HEK293T (cell line): ENCODE results near the gene SYNPO2L.
A peak's percentile ranks its signal among the peaks of the same experiment; 100 is the strongest.

ENCODE experiments used
- CTCF ChIA-PET: fragments of 350-600 bp; formaldehyde crosslinking; extraction: SDS; loops from one replicate; lab custom pipeline; 2021; ENCODE audit warnings: antibody characterized with exemption, inconsistent platforms; lab: Yijun Ruan, JAX
- POLR2A ChIA-PET: fragments of 350-600 bp; formaldehyde crosslinking; extraction: SDS; loops from one replicate; lab custom pipeline; 2020; ENCODE audit warnings: antibody characterized with exemption, inconsistent platforms; lab: Yijun Ruan, JAX
- DNase-seq: peaks from one replicate; pipeline ENCODE4 v3.0.0; 2012; ENCODE audit warnings: mixed read lengths; ENCODE audit errors: extremely low spot score
- ARNT ChIP-seq: fragments of 450-650 bp; IDR thresholded peaks from 2 replicates; pipeline ENCODE4 v1.6.1; 2017; ENCODE audit warnings: mild to moderate bottlenecking
- BHLHE40 ChIP-seq: fragments of 450-650 bp; IDR thresholded peaks from 2 replicates; pipeline ENCODE4 v1.6.1; 2016; ENCODE audit warnings: mild to moderate bottlenecking, moderate library complexity, borderline replicate concordance
- CTBP1 ChIP-seq: fragments of 450-650 bp; IDR thresholded peaks from 2 replicates; pipeline ENCODE4 v1.6.1; 2016; ENCODE audit warnings: borderline replicate concordance
- ELF4 ChIP-seq: fragments of 450-650 bp; IDR thresholded peaks from 2 replicates; pipeline ENCODE4 v1.6.1; 2017; ENCODE audit warnings: antibody characterized with exemption
- FOXA1 ChIP-seq: fragments of 450-650 bp; IDR thresholded peaks from 2 replicates; pipeline ENCODE4 v1.6.1; 2016; ENCODE audit warnings: mild to moderate bottlenecking
- FOXK2 ChIP-seq: fragments of 450-650 bp; IDR thresholded peaks from 2 replicates; pipeline ENCODE4 v1.6.1; 2016; ENCODE audit warnings: mild to moderate bottlenecking
- FOXM1 ChIP-seq: fragments of 450-650 bp; IDR thresholded peaks from 2 replicates; pipeline ENCODE4 v1.6.1; 2017; ENCODE audit warnings: mild to moderate bottlenecking, borderline replicate concordance
- HDGF ChIP-seq: fragments of 450-650 bp; IDR thresholded peaks from 2 replicates; pipeline ENCODE4 v1.6.1; 2017; ENCODE audit warnings: antibody characterized with exemption, borderline replicate concordance
- L3MBTL2 ChIP-seq: fragments of 450-650 bp; conservative IDR thresholded peaks from 2 replicates; pipeline ENCODE4 v1.6.1; 2016; ENCODE audit warnings: mild to moderate bottlenecking
- LEF1 ChIP-seq: fragments of 450-650 bp; IDR thresholded peaks from 2 replicates; pipeline ENCODE4 v1.6.1; 2017; ENCODE audit warnings: mild to moderate bottlenecking, borderline replicate concordance
- NFRKB ChIP-seq: fragments of 450-650 bp; IDR thresholded peaks from 2 replicates; pipeline ENCODE4 v1.6.1; 2016; ENCODE audit warnings: mild to moderate bottlenecking, moderate library complexity
- SP1 ChIP-seq: fragments of 450-650 bp; IDR thresholded peaks from 2 replicates; pipeline ENCODE4 v1.6.1; 2017
- SUZ12 ChIP-seq: fragments of 450-650 bp; IDR thresholded peaks from 2 replicates; pipeline ENCODE4 v1.6.1; 2016; ENCODE audit warnings: mild to moderate bottlenecking
- TARDBP ChIP-seq: fragments of 450-650 bp; IDR thresholded peaks from 2 replicates; pipeline ENCODE4 v1.6.1; 2016
- ZNF384 ChIP-seq: fragments of 450-650 bp; IDR thresholded peaks from 2 replicates; pipeline ENCODE4 v1.6.1; 2016
- TF ChIP-seq, protein P1 (sequence below): fragments of 450-650 bp; IDR thresholded peaks from 2 replicates; pipeline ENCODE4 v1.6.1; 2016

The SYNPO2L gene

DNA sequence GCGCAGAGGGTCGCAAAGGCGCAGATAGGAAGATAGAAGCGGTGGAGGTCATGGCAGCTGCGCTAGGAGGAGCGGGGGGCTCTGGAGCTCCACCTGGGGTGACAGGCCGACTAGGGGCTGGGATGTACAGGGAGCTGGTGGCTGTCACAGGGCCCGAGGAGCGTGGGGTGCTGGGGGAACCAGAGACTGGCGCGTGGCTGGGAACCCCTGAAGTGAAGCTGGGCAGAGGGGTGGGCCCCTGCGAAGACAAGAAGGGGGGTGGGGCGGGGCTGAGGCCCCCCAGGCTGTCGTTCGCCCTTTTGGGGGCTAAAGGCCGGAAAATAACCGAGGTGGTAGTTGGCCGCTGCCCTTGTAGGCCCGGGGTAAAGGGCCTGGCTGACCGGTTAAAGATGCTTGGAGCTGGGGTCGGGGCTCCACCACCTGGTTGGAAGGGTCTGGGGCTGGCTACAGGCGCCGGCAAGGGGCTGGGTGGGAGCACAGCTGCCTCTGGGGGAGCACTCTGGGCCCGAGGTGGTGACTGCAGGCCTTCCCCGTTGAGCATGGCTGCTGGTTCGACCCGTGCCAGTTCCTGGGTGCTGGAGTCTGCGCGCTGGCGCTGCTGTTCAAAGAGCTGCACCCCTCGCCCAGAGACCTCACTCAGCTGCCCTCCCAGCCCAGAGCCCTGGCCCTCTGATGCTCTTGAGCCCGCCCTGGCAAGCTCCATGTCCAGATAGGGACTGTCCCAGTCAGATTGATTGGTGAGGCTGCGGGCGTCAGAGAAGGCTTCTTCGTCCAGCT is 7.8 kb downstream of the SYNPO2L start:
- CTCF ChIA-PET: interaction anchor here (2.3 kb wide), 1 partner anchor 119 kb away, joined by 10 read pairs; no protein-coding TSS in a partner anchor
- POLR2A ChIA-PET: interaction anchor here (0.7 kb wide), 1 partner anchor 23 kb away, joined by 4 read pairs; no protein-coding TSS in a partner anchor
- no peak for DNase-seq
- TF ChIP-seq SP1: no peak
- no peak for TF ChIP-seq TARDBP
- TF ChIP-seq BHLHE40: no peak
- TF ChIP-seq FOXA1: no peak
- no peak for TF ChIP-seq ZNF384
- TF ChIP-seq FOXM1: no peak
- TF ChIP-seq CTBP1: no peak

DNA sequence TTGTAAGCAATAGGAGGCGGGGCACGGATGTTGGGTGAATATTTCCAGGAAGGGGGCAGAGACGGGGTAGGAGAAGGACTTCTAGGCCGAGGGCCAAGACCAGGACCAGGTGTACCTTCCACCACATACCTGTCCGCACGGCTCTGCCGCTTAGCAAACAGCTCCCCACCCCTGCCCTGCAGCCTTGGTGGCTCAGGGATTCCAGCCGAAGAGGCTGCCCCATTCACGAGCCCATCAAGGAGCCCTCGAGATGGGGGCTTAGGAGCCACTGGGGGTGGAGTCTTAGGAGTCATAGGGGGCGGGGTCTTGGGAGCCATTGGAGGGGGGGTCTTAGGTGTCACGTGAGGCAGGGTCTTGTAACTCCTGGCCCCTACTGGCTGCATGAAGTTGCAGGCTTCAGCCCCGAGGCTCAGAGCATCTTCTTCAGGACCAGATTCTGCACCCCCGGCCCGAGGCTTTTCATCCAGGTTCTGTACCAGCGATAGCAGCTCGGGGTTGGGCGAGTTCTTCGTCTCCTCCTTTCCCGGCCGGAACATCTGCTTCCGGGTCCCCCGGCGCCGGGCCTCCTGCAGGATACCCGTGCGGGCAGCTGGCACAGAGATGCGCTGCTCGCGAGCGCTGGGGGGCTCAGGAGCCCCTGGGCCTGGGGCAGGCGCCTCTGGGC is 8.5 kb downstream of the SYNPO2L start:
- ChIA-PET CTCF (interaction anchor here (2.3 kb wide), 1 partner anchor 118 kb away, joined by 10 read pairs; no protein-coding TSS in a partner anchor), POLR2A (interaction anchor here (0.7 to 1.1 kb wide), 2 partner anchors 22 to 401 kb away, joined by 3 to 4 read pairs; no protein-coding TSS in a partner anchor)
- no peak for TF ChIP-seq SP1
- TF ChIP-seq LEF1: no peak
- TF ChIP-seq L3MBTL2: peak; percentile 34; the same call in 1 of the 2 replicates
- DNase-seq: peak; percentile 37

DNA sequence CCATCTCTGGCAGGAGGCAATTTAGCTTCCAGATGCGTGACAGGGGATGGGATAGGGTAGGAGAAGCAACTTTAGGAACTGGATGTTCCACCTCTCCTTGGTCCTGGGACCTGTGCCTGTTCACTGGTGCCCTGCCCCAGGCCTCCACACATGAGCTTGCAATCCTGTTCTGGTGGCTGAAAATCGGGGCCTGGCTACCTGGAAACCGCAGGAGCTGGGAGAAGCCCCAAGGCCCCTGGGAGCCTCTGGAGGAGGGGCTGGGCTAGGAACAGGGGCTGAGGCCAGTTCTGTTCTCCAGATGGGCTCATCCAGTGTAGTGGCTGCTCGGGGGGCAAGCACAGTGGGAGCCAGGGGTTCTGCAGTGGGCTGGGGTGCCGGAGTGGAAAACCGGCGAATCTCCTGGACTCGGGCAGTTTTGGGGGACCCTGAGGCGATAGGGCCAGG is 9.2 kb downstream of the SYNPO2L start:
- CTCF ChIA-PET: interaction anchor here (2.3 kb wide), 1 partner anchor 117 kb away, joined by 10 read pairs; no protein-coding TSS in a partner anchor
- POLR2A ChIA-PET: interaction anchor here (0.6 to 1.1 kb wide), 2 partner anchors 117 to 400 kb away, joined by 3 read pairs; no protein-coding TSS in a partner anchor
- DNase-seq: no peak
- no peak for TF ChIP-seq TARDBP
- TF ChIP-seq FOXA1: no peak
- no peak for TF ChIP-seq ARNT
- no peak for TF ChIP-seq ELF4
- no peak for TF ChIP-seq SUZ12
- no peak for TF ChIP-seq ZNF384
- TF ChIP-seq FOXM1: no peak
- TF ChIP-seq FOXK2: no peak
- TF ChIP-seq NFRKB: no peak
- no peak for TF ChIP-seq L3MBTL2

DNA sequence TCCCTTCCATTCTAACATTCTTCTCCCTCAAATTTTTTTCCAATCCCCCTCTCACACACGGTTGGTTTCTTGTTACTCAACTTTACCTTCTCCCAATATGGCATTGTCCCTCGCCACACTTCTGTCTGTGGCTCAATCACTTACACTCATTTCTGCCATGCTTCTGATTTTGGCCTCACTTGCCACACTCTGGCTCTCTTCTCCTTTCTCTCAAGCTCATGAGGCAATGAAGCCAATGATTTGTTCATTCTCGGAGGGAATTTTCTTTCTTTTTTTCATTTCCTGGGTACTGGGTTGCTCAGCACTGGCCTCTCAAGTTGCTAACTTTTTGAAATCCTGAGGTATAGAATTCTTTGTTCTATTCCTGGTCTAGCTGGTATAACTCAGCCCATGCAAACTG is 10.6 kb downstream of the SYNPO2L start:
- POLR2A ChIA-PET: interaction anchor here (1.3 kb wide), 1 partner anchor 115 kb away, joined by 3 read pairs; no protein-coding TSS in a partner anchor
- TF ChIP-seq NFRKB: no peak
- no peak for TF ChIP-seq CTBP1
- no peak for TF ChIP-seq HDGF
- TF ChIP-seq FOXM1: no peak
- TF ChIP-seq ELF4: no peak
- no peak for TF ChIP-seq FOXA1
- TF ChIP-seq LEF1: no peak
- no peak for TF ChIP-seq ZNF384
- no peak for TF ChIP-seq L3MBTL2
- no peak for TF ChIP-seq SUZ12
- TF ChIP-seq BHLHE40: no peak
- TF ChIP-seq ARNT: no peak
- no peak for TF ChIP-seq FOXK2
- CTCF ChIA-PET: interaction anchor here (0.6 to 5.2 kb wide), 3 partner anchors 101 to 584 kb away, joined by 3 to 41 read pairs (median 3); no protein-coding TSS in a partner anchor
- DNase-seq: no peak

DNA sequence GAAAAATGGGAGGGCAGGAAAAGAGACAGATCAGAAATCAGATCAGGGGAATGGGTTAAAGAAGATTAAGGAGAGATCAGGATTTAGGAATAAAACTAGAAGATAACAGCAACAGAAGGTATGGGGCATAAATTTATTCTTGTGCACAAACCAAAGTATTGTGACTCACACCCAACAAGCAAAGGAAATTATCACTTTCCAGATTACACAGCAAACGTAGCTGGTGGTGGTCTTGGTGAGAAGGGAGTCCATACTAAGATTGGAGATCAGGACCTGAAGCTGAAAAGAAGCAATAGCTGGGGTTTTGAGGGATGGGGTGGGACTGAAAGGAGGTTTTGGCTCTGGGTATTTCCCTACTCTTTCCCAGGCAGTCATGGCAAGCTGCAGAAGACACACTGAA is 11.1 kb downstream of the SYNPO2L start:
- CTCF ChIA-PET: interaction anchor here (0.6 to 5.2 kb wide), 4 partner anchors 115 to 584 kb away, joined by 3 to 41 read pairs (median 4); no protein-coding TSS in a partner anchor
- POLR2A ChIA-PET: interaction anchor here (1.3 kb wide), 1 partner anchor 114 kb away, joined by 3 read pairs; no protein-coding TSS in a partner anchor
- no peak for TF ChIP-seq SP1
- TF ChIP-seq L3MBTL2: no peak
- TF ChIP-seq TARDBP: no peak
- no peak for TF ChIP-seq ZNF384
- TF ChIP-seq HDGF: no peak
- no peak for TF ChIP-seq ELF4
- no peak for TF ChIP-seq FOXK2
- TF ChIP-seq, protein P1, sequence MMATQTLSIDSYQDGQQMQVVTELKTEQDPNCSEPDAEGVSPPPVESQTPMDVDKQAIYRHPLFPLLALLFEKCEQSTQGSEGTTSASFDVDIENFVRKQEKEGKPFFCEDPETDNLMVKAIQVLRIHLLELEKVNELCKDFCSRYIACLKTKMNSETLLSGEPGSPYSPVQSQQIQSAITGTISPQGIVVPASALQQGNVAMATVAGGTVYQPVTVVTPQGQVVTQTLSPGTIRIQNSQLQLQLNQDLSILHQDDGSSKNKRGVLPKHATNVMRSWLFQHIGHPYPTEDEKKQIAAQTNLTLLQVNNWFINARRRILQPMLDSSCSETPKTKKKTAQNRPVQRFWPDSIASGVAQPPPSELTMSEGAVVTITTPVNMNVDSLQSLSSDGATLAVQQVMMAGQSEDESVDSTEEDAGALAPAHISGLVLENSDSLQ: no peak
- no peak for TF ChIP-seq NFRKB
- no peak for TF ChIP-seq BHLHE40
- no peak for TF ChIP-seq ARNT
- TF ChIP-seq FOXA1: no peak
- no peak for TF ChIP-seq CTBP1
- no peak for TF ChIP-seq LEF1
- no peak for TF ChIP-seq FOXM1
- no peak for TF ChIP-seq SUZ12
- no peak for DNase-seq

DNA sequence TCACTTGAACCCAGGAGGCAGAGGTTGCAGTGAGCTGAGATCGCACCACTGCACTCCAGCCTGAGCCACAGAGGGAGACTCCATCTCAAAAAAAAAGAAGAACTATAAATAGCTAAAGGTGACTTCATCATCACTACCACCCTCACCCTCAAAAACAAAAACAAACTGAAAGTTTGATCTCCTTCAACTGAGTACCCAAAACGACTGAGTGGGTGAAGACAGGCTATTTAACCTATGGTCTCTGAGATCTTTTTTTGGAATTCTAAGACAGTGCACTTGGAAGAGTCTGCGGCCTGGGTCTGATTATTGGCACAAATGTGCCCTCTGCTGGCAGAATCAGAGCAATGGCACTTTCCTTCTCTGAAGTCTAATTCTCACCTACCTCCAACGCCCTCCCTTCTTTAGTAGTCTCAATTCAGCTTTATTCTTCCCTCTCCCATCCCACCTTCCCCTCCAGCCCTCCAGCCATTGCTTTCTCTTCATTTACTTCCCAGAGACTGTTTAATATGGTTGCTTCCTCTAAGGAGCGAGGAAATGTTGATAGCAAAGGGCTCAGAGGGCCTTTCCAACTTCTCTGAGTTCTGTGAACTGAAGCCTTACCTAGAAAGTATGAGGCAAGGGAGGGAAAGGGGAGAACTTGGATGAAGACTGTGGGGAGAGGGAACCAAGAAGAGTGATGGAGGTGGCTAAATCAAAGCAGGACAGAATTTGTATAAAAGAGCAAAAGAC is 11.7 kb downstream of the SYNPO2L start:
- no peak for TF ChIP-seq NFRKB
- TF ChIP-seq ARNT: no peak
- no peak for TF ChIP-seq L3MBTL2
- no peak for TF ChIP-seq BHLHE40
- TF ChIP-seq FOXK2: no peak
- TF ChIP-seq, protein P1: no peak
- no peak for TF ChIP-seq CTBP1
- no peak for TF ChIP-seq FOXM1
- TF ChIP-seq FOXA1: no peak
- no peak for TF ChIP-seq ZNF384
- TF ChIP-seq ELF4: no peak
- TF ChIP-seq SP1: no peak
- no peak for TF ChIP-seq LEF1
- TF ChIP-seq HDGF: no peak
- TF ChIP-seq TARDBP: no peak
- TF ChIP-seq SUZ12: no peak
- CTCF ChIA-PET: interaction anchor here (0.6 to 5.2 kb wide), 5 partner anchors 85 to 152 kb away, joined by 3 to 41 read pairs (median 4); no protein-coding TSS in a partner anchor
- POLR2A ChIA-PET: interaction anchor here (0.7 to 1.7 kb wide), 3 partner anchors 16 to 114 kb away, joined by 3 to 10 read pairs (median 6); no protein-coding TSS in a partner anchor
- peak; percentile 77 for DNase-seq
